Lung (tissue), 12 donors: ENCODE measurements around the gene SDR39U1. TPM values are rescaled to one million over a fixed set of nuclear protein-coding genes. Genes with fewer than 3 reads are reported as not detected.

Source experiments
- ATAC-seq: fragments of 200-7000 bp; cut with Tn5 transposase; one replicate; pipeline ENCODE4 v1.9.1; 2020; ENCODE audit warnings: moderate number of reproducible peaks; ENCODE audit not compliant: insufficient read depth, low FRiP score
- DNase-seq, 3 donors: peaks; one replicate each; pipeline ENCODE4 v3.0.0-alpha.2; 2013 to 2017
- H3K27ac ChIP-seq, 2 donors: one replicate each; pipeline ENCODE4 v1.5.1; 2013; ENCODE audit warnings: mild to moderate bottlenecking in 2 of 2, moderate library complexity in 2 of 2, control low read depth in 1 of 2, inconsistent platforms in 1 of 2, low read depth in 1 of 2, low read length in 1 of 2
- H3K27me3 ChIP-seq, 3 donors: one replicate each; pipeline ENCODE4 v1.5.1; 2013; ENCODE audit warnings: low read length in 2 of 3; ENCODE audit not compliant: control insufficient read depth in 3 of 3, insufficient read depth in 3 of 3
- H3K36me3 ChIP-seq, 4 donors: one replicate each; pipeline ENCODE4 v1.5.1; 2013; ENCODE audit warnings: low read length in 4 of 4, mild to moderate bottlenecking in 1 of 4, moderate library complexity in 1 of 4; ENCODE audit not compliant: control insufficient read depth in 4 of 4, insufficient read depth in 4 of 4
- H3K4me1 ChIP-seq, 5 donors: one replicate each; pipeline ENCODE4 v1.5.1; 2013; ENCODE audit warnings: low read length in 5 of 5, mild to moderate bottlenecking in 2 of 5, moderate library complexity in 1 of 5; ENCODE audit not compliant: control insufficient read depth in 5 of 5, insufficient read depth in 5 of 5
- H3K4me3 ChIP-seq: one replicate; pipeline ENCODE4 v1.5.1; 2013; ENCODE audit warnings: mild to moderate bottlenecking, control low read depth, moderate library complexity
- H3K9ac ChIP-seq, 2 donors: one replicate each; pipeline ENCODE4 v1.5.1; 2013; ENCODE audit warnings: low read length in 2 of 2, control low read depth in 1 of 2; ENCODE audit not compliant: insufficient read depth in 1 of 2
- H3K9me3 ChIP-seq, 4 donors: one replicate each; pipeline ENCODE4 v1.5.1; 2013; ENCODE audit warnings: low read length in 3 of 4, mild to moderate bottlenecking in 1 of 4, moderate library complexity in 1 of 4; ENCODE audit not compliant: control insufficient read depth in 4 of 4, insufficient read depth in 3 of 4
- CTCF ChIP-seq: IDR thresholded peaks from 2 replicates; pipeline ENCODE4 v1.5.1; 2012; ENCODE audit warnings: mild to moderate bottlenecking; ENCODE audit errors: control extremely low read depth, extremely low read depth
- WGBS, 2 donors: extraction: QIAGEN DNeasy Blood & Tissue Kit; methylation state at CpG; one replicate each; pipeline ENCODE4 v1.1.7; 2013; 5-methylcytosine and 5-hydroxymethylcytosine counted together
- polyA plus RNA-seq, 2 donors: library from polyadenylated mRNA; stranded (reverse); fragments of 200-250 nt; gene quantifications; one replicate each; pipeline ENCODE4 v1.2.1, GENCODE V29; 2013
- total RNA-seq, 2 donors: library from RNA; depleted of rRNA in 1 of 2; stranded (reverse); fragments of >200 nt in 1 of 2; gene quantifications; one replicate each; pipeline ENCODE4 v1.2.1, GENCODE V29; 2014 to 2021
- donor health status: control.
- donor health status: control.
- donor health status: Bipolar disorder and iron deficiency.
- donor health status: healthy.
- donor health status: DM: yes; HTN: yes; CAD: no.

Gene SDR39U1
- total and polyA plus RNA-seq, 4 donors = 19.5 to 63.9 (median 52.8) TPM

- WGBS, 2 donors = 3 to 4% methylated on average over 12 of the region's 12 CpGs
- H3K27me3 ChIP-seq = no peaks in the 10 kb centered on the region
- DNase-seq (no peak), ATAC-seq (no peak)
- peaks cover 6 to 33% (median 25%) of the 10 kb centered on the region in 4 donors for H3K36me3 ChIP-seq
- H3K9me3 ChIP-seq = no peaks in the 10 kb centered on the region
- H3K4me1 ChIP-seq = peaks cover 4 to 16% (median 5%) of the 10 kb centered on the region in 5 donors
- H3K27ac ChIP-seq = peak overlapping the region; percentile 94 to 97
- no peak for TF ChIP-seq CTCF
- H3K4me3 ChIP-seq = peak overlapping the region; percentile 24
- H3K9ac ChIP-seq = peak overlapping the region; percentile 72 to 89
Observed at GRCh38 chr14:24441904-24442239, 704 bp downstream of the SDR39U1 start.

GRCh38 chr14:24441485-24441884 lies 1.1 kb downstream of the SDR39U1 start:
- ATAC-seq (no peak), DNase-seq (no peak)
- no peak for TF ChIP-seq CTCF
- H3K4me1 ChIP-seq = peaks cover 4 to 16% (median 5%) of the 10 kb centered on the region in 5 donors
- H3K9me3 ChIP-seq = no peaks in the 10 kb centered on the region
- H3K36me3 ChIP-seq = peaks cover 6 to 34% (median 27%) of the 10 kb centered on the region in 4 donors
- 54 to 75% methylated on average over 5 of the region's 5 CpGs for WGBS, 2 donors
- H3K27me3 ChIP-seq = no peaks in the 10 kb centered on the region
- no peak overlapping the region for H3K4me3 ChIP-seq
- H3K9ac ChIP-seq = peak overlapping the region in 1 of 2 donors; percentile 72
- H3K27ac ChIP-seq = peak overlapping the region in 1 of 2 donors; percentile 97

DNA sequence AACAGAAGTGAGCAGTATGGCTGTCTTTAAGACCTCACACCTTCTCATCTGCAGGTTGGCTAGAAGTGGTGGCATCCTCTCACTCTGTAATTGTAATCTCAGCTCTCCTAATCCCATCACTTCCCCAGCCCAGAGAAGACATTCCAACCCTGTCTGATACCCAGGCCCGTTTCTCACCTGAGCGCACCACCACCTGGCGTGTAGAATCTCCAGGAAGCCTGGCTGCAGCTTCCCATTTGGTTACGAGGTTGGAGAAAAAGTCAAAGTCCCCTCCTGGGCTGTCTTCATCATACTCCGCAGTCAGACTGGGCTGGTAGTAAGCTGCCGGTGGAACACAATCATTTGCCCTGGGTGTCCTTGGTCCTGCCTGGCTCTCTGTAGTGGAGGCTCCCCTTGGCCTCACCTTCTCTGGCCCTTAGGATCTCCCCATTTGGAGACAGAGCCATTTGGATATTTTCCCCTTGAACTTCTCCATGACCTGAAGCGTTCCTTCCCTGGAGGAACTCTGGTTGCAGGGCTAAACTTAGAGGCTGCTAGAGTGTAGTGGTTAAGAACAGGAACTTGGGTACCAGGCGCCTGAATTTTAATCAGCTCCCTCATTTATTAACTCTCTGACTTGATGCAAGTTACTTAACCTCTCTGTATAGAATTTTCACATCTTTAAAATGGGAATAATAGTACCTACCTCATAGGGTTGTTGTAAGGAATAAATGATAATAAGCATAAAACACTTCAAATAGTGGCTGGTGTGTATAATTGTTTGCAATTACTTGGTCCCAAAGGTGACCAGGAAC lies 1.8 kb downstream of the SDR39U1 start:
- H3K4me1 ChIP-seq = peaks cover 4 to 16% (median 5%) of the 10 kb centered on the region in 5 donors
- H3K27ac ChIP-seq = peak overlapping the region in 1 of 2 donors; percentile 18
- ATAC-seq (no peak), DNase-seq (no peak)
- WGBS, 2 donors = 81 to 86% methylated on average over 8 of the region's 8 CpGs
- no peaks in the 10 kb centered on the region for H3K27me3 ChIP-seq
- no peak overlapping the region for H3K9ac ChIP-seq
- no peak for TF ChIP-seq CTCF
- H3K4me3 ChIP-seq = no peak overlapping the region
- H3K36me3 ChIP-seq = peaks cover 6 to 41% (median 33%) of the 10 kb centered on the region in 4 donors
- H3K9me3 ChIP-seq = no peaks in the 10 kb centered on the region
